HG02885 (cell line): Measurements from ENCODE around the gene BPGM.
"Not testable (repeated sequence)": the region's sequence is repeated elsewhere in the genome, so short reads cannot be mapped to it uniquely, and the experiment has no call there.

Source experiments
- ATAC-seq: cut with Tn5 transposase; IDR thresholded peaks from one replicate; pipeline ENCODE4 v1.9.1; 2021; ENCODE audit warnings: mild to moderate bottlenecking; ENCODE audit not compliant: unreplicated experiment, poor library complexity

The BPGM gene

GRCh38 chr7:134662166-134662870, 15.7 kb downstream of the BPGM start:
- no peak for ATAC-seq

DNA sequence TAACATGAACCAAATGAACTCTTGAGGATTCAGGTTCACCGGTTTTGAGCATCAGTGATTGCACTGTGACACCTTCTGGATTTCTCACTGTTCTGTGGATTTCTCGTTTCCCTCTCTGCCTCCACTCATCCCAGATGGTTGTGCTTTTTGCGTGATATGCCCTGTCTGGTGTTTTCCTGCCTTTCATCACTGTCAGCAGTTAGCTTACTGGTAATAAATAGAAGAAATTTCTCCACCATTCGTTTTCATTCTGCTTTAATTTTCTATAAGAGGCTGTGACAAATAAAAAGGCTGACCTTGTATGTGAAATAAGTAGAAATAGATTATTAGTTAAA, 16.2 kb downstream of the BPGM start:
- ATAC-seq = no peak

DNA sequence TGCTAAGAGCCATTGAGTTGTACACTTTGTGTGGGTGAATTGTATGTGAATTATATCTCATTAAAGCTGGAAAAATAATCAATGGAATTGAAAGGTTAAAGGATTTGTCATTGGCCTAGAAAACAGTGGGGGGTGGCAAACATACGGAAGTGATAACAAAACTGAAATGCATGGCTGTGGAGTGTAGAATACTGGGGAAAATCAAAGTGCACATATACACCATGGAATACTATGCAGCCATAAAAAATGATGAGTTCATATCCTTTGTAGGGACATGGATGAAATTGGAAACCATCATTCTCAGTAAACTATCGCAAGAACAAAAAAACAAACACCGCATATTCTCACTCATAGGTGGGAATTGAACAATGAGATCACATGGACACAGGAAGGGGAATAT, 18.4 kb downstream of the BPGM start:
- ATAC-seq = not testable (repeated sequence)

GRCh38 chr7:134667899-134668298, 21.2 kb downstream of the BPGM start:
- no peak for ATAC-seq

GRCh38 chr7:134669388-134669787, 22.7 kb downstream of the BPGM start:
- no peak for ATAC-seq

GRCh38 chr7:134669845-134670373, 23.3 kb downstream of the BPGM start:
- no peak for ATAC-seq

- no peak for ATAC-seq
Observed at GRCh38 chr7:134671609-134672008, 25.0 kb downstream of the BPGM start.

DNA sequence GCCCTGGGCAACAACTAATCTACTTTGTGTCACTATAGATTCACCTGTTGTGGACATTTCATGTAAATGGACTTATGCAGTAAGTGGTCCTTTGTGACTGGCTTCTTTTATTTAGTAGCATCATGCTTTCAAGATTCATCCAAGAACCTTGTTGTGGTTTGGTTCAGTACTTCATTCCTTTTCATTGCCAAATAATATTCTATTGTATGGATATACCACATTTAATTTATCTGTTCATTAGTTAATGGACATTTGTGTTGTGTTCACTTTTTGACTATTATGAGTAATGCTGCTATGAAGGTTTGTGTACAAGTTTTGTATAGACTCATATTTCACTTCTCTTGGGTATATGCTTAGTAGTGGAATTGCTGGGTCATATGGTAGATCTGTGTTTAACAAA, 27.8 kb downstream of the BPGM start:
- no peak for ATAC-seq

GRCh38 chr7:134676743-134677142, 30.1 kb downstream of the BPGM start:
- ATAC-seq = no peak

- no peak for ATAC-seq
Observed at GRCh38 chr7:134678115-134678514, 31.5 kb downstream of the BPGM start.

DNA sequence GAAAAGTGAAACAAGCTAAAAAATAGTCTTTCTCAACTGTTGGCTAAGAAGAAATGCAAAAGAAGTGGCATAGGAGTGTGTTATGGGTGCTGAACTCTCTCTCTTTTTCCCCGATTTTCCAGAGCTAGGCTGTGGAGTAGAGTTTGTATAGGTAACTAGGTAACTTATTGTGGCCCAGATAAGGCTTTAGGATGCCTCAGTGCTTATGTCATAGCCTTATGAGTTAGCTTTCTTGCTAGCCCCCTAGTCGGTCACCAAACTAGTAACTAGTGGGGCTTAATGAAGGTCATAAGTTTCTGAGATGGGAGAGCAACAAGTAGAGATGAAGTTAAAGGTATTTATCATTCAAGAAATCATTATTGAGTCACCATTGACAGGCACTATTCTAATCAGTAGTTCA, 32.4 kb downstream of the BPGM start:
- ATAC-seq = no peak

- ATAC-seq = no peak
Observed at GRCh38 chr7:134684165-134684564, 37.5 kb downstream of the BPGM start.

GRCh38 chr7:134685250-134685649, 38.6 kb downstream of the BPGM start:
- ATAC-seq = no peak

GRCh38 chr7:134686786-134687185, 40.1 kb downstream of the BPGM start:
- ATAC-seq = no peak

- ATAC-seq = not testable (repeated sequence)
Observed at GRCh38 chr7:134689550-134689949, 42.9 kb downstream of the BPGM start.

DNA sequence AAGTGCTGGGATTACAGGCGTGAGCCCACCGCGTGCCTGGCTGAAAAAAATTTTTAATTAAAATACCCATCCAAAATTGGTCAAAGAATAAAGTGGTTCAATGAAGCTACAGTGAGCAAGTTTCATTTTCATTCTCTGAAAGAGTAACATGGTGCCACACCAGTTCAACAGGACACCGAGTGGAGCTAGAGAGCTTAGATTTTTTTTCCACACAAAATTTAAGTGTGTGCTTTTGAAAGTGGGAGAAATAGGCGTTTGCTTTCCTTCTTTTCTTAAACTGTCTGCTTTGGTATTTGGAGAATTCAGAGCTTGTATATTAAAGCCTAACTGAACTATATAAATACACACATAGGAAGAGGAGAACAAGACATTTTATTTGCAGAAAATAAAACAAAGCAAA, 43.4 kb downstream of the BPGM start:
- no peak for ATAC-seq

DNA sequence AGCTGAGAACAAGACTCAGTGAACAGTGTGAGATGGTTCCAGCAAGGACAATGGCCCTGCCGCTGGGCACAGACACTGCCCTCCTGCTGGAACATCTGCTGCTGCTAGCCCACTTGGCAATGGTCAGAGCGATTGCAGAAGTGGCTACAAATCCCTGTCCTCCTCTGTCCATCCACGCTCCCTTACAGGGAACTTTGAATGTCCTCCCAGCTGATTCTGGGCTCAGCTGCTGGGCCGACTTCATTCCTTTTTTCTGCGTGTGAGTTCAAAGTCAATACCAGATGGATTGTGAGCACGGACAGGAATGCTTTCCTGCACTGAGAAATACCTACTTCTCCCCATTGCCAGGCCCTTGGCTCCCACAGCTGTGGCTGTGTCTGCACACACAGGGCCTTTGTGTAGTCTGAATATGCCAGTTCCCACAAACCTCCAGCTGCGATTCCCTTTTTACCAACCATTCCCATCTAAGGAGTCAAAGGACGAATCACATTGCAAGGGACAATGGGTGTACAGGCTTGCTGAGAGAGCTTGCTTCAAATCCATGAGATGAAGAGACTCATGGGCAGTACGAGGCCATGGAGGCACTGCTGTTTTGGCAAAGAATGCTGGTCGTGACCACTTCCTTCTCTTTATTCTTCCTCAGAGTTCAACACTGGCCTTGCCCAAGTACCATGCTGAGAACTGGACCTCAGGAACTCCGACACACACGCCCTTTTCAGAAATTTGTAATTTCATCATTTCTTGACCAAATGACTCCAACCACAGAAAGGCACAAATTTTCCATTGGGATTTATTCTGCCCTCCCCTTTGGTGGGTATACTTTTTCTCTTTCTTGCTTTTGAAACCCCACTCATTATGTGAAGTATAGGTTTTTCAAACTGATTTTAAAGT, 44.2 kb downstream of the BPGM start:
- ATAC-seq = no peak

GRCh38 chr7:134691546-134692343, 45.1 kb downstream of the BPGM start:
- ATAC-seq = no peak

DNA sequence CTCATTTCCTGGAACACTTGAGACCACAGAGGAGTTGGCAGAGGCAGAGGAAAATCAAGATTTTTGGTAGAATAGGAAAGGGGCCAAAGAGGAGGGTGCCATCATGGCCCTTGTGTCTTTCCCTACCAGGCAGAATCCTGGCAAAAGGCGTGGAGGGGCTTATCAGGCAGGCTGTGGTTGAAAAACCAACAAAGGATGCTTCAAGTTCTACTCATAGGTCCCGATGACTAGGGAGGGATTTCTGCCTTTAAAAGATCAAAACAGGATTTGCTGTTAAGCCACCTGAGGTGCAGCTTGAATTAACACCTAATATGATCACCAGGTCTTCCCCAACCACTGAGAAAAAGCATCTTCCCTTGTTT, 45.7 kb downstream of the BPGM start:
- no peak for ATAC-seq

DNA sequence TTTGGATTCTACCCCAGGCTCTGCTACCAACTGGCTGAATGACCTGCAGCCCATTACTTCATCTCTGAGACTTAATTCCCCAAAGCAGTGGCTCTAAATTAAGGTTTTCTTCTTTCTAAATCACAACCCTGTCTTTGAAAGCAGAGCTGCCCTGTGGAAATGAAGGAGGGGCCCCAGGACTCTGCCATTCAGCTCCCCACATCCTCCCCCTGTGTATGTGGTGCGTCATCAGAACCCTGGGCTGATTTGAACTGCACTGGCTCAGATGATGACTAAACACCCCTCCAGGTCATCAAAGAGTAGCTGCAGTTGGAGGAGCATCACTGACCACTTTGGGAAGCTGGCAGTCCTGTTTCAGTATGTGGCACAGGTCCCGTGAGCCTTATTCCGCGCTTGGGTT, 46.6 kb downstream of the BPGM start:
- ATAC-seq = no peak

- ATAC-seq = no peak
Observed at GRCh38 chr7:134694299-134694698, 47.6 kb downstream of the BPGM start.
